GM18502 (cell line): ENCODE data around the gene TPM1.
"Not testable (repeated sequence)": the region's sequence is repeated elsewhere in the genome, so short reads cannot be mapped to it uniquely, and the experiment has no call there.

Experiments
- ATAC-seq: cut with Tn5 transposase; IDR thresholded peaks from one replicate; pipeline ENCODE4 v1.9.1; 2021; ENCODE audit warnings: mild to moderate bottlenecking; ENCODE audit not compliant: unreplicated experiment, poor library complexity

The TPM1 gene

GRCh38 chr15:63041974-63042876 lies at the start of gene TPM1:
Gene TPM1 (plus strand): TSS chr15:63042747. CDS start chr15:63042830, 83 bp downstream.
- no peak for ATAC-seq

DNA sequence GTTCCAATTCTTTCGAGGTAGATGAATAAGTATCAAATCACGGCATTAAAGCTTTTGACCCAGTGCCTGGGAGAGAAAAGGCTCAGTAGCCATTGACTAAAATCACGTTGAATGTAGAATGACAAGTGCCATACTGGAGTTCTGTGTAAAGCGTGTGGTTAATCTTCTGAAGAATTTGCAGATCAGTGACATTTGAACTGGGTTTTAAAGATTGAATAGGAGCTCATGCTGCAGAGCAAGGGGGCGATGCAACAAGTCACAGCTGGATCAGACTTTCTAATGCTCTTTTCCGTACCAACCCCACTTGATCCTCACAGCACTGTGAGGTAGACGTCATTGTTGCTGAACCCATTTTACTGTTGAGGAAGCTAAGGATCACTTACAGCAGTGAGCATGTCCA lies 49.5 kb upstream of the TPM1 start:
- ATAC-seq = no peak

DNA sequence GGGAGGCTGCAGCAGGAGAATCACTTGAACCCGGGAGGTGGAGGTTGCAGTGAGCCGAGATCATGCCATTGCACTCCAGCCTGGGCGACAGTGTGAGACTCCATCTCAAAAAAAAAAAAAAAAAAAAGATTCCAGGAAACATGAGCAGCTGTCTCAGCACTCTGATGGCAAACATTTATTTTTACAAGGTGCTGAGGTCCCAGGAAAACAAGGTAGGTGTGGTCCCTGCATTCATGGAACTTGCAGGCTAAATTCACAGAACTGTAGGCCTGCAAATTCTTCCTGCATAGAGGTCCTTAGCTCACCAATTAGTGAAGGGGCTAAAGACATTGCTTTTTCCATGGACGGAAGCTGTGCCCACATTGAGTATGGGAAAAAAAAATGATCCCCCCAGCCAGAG lies 48.9 kb upstream of the TPM1 start:
- ATAC-seq = not testable (repeated sequence)

DNA sequence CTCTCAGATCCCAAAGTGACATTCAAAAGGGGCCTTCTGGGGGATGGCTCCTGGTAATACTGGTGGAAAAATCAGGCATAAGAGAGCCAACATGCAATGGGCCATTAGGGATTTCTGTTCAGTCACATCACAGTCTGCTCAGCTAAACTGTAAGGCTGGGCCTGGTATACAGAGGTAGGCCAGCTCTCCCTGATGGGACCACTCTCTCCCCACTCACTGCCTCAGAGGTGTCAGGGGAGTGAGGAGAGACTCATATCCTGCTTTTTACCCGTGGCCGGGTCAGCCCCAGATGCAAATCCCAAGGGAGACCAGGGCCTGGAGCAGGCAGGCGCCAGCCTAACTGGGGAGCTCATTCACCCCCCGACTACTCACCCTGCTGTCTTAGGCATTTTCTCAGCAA lies 48.1 kb upstream of the TPM1 start:
- ATAC-seq = no peak

GRCh38 chr15:62994975-62995681 lies 47.4 kb upstream of the TPM1 start:
- no peak for ATAC-seq

GRCh38 chr15:62997441-62997840 lies 45.1 kb upstream of the TPM1 start:
- ATAC-seq = no peak

GRCh38 chr15:62998262-62998890 lies 44.2 kb upstream of the TPM1 start:
- ATAC-seq = no peak

- ATAC-seq = no peak
These were observed 43.4 kb upstream of the TPM1 start for GRCh38 chr15:62999178-62999577.

DNA sequence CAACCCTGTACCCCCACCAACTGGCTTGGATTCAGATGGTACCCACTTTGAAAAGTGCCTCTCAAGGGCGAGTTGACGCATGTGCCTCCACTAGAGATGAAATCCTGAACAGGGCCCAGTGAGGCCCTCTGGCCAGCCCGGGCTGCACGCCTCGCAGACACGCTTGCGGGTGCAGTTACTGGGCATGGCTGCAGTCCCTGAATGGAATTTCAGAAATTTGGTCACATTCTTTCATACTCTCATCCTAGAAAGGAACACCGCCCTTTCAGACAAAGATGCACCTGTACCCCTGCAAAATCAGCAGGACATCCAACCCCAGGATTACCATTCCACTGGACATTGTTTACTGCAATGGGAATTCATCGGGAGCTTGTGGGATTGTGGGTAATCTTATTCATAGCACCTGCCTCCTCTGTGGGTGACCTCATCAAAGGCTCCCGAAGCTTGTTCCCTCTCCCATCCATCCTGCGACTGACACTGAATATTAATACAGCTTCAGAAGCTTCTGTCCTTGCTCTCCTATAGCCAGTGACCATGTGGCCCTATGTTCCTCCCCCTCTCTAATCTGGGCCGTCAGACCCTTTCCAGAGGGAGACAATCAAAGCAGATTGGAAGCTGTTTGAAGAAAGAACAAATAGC lies 42.5 kb upstream of the TPM1 start:
- ATAC-seq = no peak

DNA sequence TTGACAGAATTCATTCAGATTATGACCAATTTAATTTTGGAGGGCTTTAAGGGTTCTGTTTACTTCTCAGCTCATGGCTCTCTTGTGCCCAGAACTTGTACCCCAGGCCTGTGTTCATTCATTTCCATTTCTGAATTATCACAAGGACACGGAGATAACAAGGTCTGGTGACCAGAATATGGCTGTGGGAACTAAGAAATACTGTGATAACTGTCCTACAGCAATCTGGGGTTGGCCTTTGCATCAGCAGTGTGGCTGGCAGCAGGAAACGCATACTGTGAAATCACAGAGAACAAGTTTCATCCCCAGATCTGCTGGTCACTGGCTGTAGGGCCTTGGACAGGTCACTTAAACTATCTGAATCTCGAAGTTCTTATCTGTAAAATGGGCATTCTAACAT lies 41.8 kb upstream of the TPM1 start:
- ATAC-seq = no peak

DNA sequence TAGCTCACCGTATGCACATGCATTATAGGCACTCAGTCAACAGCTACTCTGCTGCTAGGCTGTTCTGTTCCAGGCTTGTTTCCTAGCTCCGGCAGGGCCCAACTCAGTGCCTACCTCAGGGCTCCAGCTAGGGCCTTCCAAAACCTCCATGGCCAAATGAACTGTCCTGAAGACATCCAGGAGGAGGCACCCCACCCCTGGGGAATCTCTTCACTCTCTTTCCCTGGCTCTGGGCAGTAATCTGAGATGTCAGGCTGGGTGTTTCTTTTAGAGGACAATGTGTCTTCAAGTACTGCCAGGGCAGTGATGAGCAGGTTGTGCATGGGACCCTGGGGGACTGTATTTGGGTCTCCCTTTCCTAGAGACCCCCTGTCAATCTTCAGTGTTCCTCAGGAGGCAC lies 38.3 kb upstream of the TPM1 start:
- no peak for ATAC-seq

GRCh38 chr15:63006032-63006878 lies 36.3 kb upstream of the TPM1 start:
- ATAC-seq = no peak

- no peak for ATAC-seq
These were observed 34.1 kb upstream of the TPM1 start for GRCh38 chr15:63008333-63009049.

GRCh38 chr15:63010386-63010785 lies 32.2 kb upstream of the TPM1 start:
- no peak for ATAC-seq

DNA sequence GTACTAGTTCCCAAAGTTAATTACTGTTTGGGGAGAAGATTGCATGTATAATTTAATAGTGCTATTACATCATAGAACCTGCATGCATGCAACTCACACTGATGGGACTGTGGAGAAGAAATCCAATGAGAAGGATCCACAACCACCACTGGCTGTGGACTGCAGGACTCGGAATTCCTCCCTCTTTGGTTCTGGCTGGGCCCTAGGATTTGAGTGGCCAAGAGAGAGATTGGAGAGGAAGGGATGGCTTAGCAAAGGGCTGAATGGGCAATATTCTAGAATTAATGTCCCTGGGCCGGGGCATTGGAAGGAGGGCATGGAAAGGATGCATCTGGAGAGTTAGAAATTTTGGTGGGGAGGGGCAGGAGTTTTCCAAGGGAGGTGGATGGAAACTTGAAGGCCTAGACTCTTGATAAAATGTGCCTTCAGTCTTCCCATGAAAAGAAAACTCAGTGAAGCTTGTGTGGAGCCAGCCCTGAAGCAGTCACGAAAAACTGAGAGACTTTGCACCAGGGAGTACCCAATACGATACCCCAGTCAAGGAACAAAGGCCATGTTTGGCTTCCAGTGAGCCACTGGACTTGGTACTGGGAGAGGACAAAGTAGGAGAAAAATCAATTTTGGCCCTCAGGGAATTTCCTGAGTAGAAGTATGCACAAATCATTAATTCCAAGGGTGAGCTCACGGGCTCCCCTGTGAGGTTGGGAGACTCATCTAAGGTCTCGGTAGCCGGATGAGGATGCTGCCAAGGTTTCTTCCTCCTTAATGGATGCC lies 31.4 kb upstream of the TPM1 start:
- ATAC-seq = no peak

- no peak for ATAC-seq
These were observed 30.1 kb upstream of the TPM1 start for GRCh38 chr15:63012444-63012843.

GRCh38 chr15:63013052-63013808 lies 29.3 kb upstream of the TPM1 start:
- no peak for ATAC-seq

- ATAC-seq = no peak
These were observed 28.0 kb upstream of the TPM1 start for GRCh38 chr15:63014578-63014977.
